IPS-NIHi7 (cell line): ENCODE results near the gene NOTUM.
A peak's percentile ranks its signal among the peaks of the same experiment; 100 is the strongest.

Source experiments
- DNase-seq: peaks from one replicate; pipeline ENCODE4 v3.0.0; 2012; ENCODE audit warnings: mixed read lengths; ENCODE audit errors: extremely low spot score

The NOTUM gene

DNA sequence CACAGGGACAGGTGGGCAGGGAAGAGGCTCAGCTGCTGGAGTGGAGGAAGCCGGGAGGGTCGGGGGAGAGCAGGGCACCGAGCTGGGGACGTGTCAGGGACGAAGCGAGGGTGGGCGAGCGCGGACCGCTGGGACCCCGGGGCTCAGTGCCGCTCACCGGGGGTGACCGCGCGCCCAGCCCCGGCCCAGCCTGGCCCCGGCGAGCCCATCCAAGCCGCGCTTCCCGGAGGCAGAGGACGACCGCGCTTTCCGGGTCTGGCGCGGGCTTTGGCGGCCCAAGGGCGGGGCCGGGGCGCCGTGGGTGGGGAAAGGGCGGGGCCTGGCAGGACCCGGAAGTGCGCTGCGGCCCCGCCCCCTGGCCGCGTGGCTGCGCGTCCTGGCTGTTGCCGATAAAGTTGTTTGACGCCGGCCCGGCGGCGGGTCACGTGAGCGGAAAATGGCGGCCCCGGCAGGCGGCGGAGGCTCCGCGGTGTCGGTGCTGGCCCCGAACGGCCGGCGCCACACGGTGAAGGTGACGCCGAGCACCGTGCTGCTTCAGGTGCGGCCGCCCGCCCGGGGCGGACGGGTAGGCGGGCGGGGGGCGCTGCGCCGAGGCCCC is 16.3 kb upstream of the NOTUM start, which contains the start of gene ASPSCR1:
TSS of gene ASPSCR1 (plus strand) at position 419 of the 598 bp plus-strand sequence. CDS start at position 437, 18 bp downstream.
- DNase-seq, result peak; percentile 94

DNA sequence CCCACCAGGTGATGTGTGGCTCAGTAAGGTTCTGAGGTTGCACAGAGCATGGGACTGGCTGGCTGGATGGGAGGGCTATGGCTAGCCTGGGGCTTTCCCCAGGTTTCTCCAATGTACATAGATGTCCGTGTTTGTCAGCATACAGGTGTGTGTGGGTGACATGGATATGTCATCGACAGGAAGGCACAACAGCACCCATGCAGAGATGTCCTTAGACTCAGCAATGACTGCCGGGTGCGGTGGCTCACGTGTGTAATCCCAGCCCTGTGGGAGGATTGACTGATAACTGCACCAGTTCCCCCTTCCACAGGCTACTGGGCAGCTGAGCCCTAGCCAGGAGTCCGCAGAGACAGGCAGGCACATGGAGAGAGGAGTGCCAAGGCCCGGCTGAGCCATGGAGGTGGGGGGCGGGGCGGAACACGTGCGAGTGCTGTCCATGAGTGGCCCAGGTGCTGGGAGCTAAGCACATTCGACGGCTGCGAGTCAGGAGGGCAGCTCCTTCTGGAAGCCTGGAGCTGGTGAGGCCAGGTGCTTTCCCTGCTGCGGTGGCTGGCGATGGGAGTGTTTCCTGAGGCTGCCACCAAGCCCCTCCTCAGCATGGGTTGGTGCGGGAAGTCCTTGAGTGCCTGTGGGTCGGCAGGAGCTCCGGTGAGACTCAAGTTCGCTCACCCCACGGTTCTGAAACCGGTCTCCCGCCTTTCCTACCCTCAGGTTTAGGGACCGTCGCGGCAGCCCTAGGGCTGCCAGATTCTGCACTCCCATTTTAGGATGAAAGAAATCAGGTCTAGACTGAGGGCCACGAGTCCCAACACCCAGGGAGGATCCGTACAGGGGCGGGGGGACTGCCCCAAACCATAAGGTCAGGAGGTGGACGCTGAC is 15.6 kb upstream of the NOTUM start:
- no peak for DNase-seq

DNA sequence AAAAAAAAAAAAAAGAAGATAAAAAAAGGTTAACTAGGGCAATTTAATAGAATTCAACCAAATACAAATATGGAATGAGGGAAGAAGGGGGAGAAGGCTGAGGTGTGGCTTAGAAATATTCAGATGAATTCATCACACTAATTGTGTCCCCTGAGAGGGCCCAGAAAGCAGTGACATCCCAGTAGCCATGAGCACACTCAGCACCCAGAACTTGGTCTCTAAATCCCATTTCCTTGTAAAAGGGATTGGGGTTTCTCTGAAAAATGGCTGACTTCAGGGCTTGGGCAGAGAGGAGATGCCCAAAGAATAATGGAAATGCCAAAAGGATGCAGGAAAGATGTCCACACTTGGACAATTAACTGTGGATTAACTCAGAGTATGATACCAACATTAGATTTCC is 12.4 kb upstream of the NOTUM start:
- DNase-seq, result no peak

DNA sequence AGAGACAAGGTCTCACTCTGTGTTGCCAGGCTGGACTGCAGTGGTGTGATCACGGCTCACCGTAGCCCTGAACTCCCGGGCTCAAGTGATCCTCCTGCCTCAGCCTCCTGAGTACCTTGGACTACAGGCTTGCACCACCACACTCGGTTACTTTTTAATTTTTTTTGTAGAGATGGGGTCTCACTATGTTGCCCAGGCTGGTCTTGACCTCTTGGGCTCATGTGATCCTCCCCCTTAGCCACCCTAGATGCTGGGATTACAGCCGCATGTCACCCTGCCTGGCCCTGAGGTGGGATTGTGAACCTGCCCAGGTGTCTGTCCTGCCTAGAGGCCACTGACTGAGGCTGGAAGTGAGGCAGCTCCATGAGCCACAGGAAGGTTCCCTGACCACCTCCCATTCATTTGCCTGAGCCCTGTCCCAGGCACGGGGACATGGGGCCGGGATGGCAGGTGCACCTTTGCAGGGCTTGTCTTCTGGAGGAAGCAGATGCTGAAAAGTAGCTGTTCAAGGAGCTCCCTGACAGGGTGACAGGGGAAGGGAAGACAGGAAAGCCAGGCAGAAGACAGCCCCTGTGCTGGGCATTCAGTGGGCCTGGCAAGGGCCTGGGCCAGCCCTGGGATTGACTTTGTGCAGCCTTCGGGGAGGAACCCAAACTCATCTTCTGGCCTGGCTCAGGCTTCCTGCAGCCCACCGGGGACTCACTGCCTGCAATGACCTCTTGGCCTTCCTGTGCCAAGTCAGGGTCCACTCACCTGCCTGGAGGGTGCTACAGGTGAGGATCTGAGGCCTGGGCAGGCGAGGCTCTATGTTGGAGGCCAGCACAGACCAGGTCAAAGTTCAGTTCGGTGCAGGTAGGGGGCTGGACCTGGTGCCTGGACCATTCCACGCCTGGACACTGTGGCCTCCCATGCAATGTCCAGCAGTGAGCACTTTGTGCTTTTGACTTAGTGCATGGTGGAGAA is 8.1 kb upstream of the NOTUM start:
- DNase-seq, result no peak

DNA sequence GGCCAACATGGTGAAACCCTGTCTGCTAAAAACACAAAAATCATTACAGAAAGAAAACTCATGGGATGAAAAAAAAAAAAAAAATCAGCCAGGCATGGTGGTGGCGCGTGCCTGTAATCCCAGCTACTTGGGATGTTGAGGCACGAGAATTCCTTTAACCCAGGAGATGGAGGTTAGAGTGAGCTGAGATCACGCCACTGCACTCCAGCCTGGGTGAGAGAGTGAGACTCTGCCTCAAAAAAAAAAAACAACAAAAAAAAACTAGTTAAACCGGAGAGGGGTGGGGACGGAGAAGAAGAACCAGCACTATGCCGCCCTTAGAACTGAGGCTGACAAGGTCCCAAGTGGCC is 7.4 kb upstream of the NOTUM start:
- no peak for DNase-seq

DNA sequence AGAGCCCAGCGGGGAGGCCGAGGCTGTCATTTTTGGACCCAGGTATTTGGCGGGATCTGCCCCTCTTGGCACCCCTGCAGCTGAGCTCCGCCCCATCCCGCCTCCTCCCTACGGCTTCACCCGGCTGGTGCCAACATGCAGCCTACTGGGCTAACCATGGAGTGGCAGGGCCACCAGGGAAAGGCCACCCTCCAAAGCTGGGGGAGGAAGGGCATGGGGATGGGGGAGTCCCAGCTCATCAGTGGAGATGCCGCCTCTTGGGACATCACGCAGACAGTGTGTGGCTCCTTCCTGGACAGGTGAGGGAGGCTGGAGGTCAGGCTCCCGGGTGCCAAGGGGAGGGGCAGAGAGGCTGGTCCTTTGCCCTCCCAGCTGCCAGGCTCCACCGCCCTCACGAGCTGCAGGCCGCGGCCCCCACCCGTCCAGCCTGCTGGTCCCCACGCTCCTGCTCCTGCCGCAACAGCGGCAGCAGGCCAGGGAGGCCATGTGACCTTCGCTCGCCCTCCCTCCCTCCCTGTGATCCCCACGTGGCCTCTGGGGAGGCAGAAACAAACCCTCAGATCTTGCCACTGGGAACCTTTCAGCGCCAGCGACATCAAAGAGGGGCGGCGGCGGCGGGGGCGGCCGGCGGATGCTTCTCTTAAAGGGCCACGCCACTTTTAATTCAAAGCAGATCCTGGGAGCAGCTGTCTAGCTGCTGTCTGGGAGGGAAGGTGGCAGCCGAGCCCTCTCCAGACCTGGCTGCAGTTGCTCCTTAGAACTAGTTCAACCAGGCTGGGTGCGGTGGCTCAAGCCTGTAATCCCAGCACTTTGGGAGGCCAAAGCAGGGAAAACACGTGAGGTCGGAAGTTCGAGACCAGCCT is 6.8 kb upstream of the NOTUM start:
- peak; percentile 85 for DNase-seq

DNA sequence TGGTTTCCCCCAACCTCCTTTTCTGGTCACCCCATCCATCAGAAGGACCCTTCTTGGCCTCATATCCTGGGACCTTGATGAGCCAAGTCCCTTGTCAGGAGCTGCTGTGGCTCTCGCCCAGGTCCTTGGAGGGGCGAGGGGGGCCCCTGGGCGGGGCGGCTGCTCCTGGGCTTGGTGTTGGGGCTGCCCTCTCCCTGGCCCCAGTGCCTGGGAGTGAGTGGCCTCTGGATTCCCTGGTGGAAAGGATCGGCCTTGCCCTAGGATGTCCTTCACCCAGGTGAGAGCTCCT is 6.2 kb upstream of the NOTUM start:
- DNase-seq, result no peak

DNA sequence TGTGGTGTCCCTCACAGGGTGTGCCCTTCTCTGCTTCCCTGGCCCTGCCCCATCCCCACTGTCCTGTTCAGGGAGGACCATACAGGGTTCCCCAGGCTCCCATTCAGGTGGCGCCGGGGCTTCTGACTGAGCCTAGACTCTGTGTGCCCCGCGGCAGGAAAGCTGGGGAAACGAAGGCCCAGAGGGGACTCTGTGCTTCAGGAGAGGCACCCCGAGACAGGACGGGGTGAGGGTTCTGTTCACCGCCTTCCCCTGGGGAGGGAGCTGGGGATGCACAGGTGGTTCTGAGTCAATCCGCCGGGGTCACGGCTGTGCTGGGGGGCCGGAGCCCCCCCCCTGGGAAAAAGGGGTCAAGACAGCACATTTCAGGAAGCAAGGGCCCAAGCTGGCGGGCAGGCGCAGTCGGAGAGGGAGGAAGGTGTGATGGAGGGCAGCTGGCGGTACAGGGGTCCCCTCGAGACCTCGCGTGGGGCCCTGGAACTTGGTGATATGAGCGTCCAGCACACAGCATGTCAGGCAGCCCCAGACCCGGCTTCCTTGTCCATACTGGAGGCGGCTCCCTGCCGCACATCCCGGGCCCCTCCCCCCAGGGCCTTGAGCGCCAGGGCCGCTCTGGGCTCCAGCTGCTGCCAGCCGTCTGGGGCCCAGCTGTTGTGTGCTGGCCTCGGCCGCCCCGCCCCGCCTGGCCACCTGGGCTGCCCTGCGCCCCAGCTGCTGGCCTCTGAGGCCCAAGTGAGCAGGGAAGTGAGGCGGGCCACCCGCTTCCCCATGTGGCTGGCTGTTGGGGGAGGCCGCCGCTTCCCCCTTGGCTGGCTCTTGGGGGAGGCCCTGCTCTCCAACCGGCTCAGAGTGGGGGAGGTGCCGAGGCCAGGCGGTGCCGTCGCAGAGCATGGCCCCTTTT is 5.6 kb upstream of the NOTUM start:
- peak; percentile 56 for DNase-seq

DNA sequence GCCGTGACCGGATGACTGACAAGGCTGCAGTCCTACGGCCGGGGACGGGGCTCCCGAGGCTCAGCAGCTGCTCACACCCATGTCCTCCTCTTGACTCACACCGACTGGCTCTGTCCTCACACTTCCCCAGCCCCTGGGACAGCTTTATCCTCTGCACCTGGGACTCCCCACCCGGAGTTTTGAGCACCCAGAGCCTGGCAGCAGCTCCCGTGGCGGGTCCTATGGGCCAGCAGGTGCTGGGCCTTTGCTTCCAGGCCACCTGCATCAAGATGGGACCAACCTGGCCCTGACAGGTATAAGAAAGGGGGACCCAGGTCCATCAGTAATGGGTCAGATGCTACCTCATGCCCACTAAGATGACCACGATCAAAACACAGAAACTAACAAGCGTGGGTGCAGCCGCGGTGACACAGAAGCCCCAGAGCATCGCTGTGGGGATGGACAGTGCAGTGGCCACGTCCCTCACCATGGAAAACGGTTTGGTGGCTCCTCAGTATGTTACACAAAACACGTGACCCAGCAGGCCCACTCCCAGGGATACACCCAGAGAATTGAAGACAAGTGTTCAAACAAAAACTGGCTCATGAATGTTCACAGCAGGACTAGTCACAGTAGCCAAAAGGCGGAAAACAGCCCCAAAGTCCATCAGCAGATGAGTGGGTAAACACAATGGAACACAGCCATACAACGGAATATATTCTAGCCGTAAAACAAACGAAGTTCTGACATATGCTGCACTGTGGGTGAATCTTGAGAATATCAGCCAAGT is 3.3 kb upstream of the NOTUM start:
- no peak for DNase-seq

DNA sequence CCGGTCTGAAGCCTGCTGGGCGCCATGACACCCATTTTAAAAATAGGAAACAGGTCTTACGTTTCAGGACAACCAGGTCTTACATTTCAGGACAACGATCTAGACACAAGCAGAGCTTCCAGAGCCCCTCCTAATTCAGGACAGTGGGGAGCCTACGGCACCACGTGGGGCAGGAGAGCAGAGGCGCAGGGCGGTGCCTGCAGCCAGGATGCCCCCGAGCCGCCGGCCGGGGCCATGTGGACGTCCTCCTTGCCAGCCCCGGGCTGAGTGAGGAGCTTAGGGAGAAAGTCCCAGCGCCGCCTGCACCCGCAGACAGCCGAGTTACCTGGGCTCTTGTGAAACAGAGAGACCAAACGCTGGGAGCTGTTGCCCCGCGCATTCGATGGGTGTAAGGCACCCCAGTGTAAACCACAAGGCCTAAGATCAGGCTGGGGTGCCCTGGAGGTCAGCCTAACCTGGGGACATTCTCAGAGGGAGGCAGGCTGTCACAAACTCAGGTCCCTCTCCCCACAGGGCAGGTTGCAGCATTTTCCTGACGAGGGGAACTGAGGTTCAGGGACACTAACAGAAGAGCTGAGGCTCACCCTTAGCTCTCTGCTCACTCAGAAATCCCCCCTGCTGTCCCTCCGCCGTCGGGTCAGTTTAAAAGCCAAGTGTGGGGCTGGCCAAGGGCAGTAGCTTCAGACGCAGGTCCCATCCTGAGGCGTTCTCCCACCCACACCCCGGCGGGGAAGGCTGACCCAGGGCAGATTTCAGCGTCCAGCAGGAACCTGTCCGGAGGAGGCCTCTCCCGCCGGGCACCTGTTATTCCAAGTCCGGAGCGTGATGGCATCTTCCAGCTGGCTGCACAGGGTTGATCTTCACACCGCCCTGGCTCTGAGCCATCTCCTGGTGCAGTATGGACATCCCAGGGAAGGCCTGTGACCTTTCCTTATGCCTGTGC is 1.8 kb upstream of the NOTUM start:
- DNase-seq, result no peak

DNA sequence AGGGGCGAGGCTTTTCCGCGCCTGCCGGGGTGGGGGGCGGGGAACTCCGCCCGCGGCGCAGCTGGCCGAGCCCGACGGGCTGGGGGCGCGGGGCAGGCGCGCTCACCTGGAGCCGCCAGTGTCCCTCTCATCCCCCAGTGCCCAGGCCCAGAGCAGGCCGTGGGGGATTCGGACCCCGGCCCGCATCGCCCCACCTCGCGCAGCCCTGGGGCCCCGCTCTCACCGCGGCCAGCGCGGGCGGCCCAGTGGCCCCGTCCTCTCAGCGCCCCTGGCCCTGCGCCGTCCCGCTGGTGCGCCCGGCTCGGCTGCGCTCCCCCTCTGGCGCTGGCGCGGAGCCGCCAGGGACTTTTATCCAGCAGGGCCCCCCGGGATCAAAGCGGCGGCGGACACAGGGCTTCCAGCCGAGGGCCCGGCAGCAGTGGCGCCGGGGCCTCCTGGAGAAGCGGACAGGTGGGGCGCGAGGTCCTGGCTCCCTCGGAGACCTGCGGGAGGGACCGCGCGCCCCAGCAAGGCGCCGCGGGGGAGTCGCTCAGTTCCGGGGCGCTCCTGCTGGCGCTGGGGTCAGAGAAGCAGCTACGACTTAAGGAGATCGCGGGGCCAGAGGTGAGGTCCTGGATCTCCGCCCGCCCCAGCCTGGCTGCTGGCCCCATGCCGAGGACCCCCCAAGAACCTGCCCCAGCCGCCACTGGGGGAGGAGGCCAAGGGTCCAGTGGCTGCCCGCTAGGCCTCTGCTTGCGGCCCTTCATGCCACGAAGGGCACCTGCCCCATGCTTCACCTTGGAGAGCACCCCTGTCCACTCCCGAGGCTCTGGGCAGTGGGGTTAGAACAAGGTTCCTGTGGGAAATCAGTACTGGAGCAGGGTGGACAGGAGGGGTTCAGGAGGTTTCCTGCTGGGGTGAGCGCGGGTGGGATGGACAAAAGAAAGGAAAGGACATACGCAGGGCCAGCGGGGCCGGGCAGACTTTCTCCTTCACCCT is 823 bp upstream of the NOTUM start:
- no peak for DNase-seq

DNA sequence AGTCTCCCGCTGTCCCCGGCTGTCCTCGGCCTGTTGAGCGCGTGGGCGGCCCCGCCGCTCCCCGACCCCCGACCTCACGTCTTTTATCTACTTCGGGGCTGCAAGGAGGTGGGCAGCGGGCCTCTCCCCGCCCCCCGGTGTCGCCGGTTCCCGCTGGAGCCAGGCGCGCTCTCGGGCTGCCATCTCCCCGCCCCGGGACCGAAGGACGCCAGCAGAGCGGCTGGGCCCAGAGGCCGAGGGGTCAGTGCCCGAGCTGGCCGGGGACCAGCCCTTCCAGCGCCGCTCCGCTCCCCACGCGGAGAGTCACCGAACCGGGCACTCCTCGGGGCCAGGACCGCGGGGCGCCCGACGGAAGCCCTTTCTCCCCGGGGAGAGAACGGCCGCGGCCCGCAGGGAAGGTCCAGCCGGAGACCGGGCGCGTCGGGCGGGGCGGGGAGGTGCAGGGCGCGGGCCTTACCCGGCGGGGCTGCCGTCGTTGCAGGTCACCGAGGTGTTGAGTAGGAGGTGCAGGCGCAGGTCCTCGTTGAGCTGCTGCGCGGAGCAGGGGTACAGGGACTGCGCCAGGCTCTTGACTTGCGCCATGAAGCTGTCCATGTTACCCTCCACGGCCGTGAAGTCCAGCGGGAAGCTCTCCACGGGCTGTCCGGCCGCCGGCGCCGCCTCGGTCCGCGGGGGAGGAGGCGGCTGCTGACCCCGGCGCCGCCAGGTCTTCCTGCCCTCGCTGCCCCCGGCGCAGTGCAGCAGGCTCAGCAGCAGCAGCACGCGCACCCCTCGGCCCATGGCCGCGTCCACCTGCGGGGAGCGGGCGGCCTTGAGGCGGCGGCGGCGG is 643 bp downstream of the NOTUM start:
- DNase-seq, result no peak

DNA sequence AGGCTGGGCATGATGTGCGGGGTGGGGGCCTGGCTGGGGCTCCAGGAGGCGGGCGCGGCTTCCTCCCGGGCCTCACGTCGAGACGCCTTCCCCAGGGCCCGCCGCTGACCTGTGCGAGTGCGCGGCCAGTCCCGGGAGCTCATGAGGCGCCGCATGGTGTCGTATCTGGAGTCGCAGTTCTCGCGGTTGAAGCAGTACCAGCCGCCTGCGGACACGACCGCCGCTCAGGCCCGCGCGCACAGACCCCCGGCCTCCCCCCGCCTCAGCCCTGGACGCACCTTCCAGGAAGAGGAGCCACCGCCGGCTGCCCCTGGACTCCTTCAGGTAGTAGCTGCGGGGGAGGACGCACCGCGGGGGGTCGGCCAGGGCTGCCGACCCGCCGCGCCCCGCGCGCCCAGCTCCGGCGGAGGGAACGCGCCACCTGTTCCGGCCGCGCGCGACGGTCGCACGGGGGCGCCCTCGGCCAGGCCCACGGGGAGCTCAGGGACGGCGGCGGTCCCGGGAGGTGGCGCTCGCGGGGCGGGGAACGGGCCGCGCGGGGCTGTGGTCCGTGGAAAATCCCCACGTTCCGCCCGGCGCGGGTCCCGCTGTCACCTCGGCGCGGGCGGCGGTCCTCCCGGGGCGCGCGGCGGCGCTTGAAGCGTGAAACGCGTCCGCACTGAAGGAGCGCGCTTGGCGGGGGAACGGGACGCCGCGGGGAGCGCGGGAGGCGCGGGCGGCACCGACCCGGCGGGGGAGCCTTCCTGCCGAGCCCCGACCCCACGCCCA is 1.4 kb downstream of the NOTUM start:
- DNase-seq, result peak; percentile 57

DNA sequence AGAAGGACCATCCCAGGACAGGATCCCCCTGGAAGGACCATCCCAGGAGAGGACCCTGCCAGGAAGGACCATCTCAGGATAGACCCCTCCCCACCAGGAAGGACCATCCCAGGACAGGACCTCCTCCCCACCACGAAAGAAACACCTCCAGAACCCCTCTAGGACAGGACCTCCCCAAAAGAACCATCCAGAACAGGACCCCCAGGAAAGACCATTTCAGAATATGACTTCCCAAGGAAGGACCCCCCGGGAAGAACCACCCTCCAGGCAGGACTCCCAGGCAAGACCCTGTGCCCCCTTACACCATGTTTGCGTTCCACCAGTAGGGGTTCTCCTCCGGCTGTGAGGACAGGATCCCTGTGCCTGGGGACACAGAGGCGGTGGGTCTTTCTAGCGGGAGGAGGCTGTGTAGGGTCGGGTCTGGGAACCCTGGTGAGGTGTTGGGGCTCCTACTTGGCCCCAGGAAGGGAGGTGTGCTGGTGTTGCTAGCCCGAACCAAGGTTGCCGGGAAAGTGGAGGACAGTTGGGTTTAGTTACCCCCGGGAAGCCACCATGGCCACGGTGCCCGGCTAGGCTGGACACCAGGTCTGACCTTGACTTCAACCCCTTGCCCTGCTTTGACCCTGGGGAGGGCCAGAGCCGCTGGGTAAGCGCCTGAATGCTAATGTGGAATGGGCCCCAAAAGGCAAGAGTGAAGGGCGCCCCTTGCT is 2.2 kb downstream of the NOTUM start:
- DNase-seq, result no peak
